MM.1S (cell line): ENCODE data around the gene ELP4.

ENCODE experiments used
- DNase-seq: peaks from one replicate; pipeline ENCODE4 v3.0.0-alpha.2; 2015
- H2AFZ ChIP-seq: fragments of 300-600 bp; sonication (generic); 2 replicates; pipeline ENCODE4 v1.6.0; 2016; ENCODE audit warnings: antibody characterized with exemption, low read length
- H3F3A ChIP-seq: fragments of 300-600 bp; sonication (generic); 2 replicates; pipeline ENCODE4 v1.6.1; 2016; ENCODE audit warnings: mild to moderate bottlenecking, antibody characterized with exemption, low read length, moderate library complexity, mixed read lengths; ENCODE audit not compliant: insufficient read depth
- H3K27ac ChIP-seq: fragments of 300-600 bp; sonication (generic); 2 replicates; pipeline ENCODE4 v1.5.1; 2016; ENCODE audit warnings: mild to moderate bottlenecking, low read length
- H3K27me3 ChIP-seq: fragments of 300-600 bp; sonication (generic); replicated peaks from 2 replicates; pipeline ENCODE4 v1.6.0; 2016; ENCODE audit warnings: low read length; ENCODE audit not compliant: insufficient read depth
- H3K36me3 ChIP-seq: fragments of 300-600 bp; sonication (generic); replicated peaks from 2 replicates; pipeline ENCODE4 v1.6.1; 2016; ENCODE audit warnings: mild to moderate bottlenecking, low read length, mixed read lengths; ENCODE audit not compliant: insufficient read depth
- H3K4me1 ChIP-seq: fragments of 300-600 bp; sonication (generic); 2 replicates; pipeline ENCODE4 v1.6.1; 2016; ENCODE audit warnings: low read length, mixed read lengths
- H3K4me2 ChIP-seq: fragments of 300-600 bp; sonication (generic); 2 replicates; pipeline ENCODE4 v1.6.0; 2016; ENCODE audit warnings: low read depth, low read length
- H3K4me3 ChIP-seq: fragments of 300-600 bp; sonication (generic); 2 replicates; pipeline ENCODE4 v1.5.1; 2016; ENCODE audit warnings: low read length, mixed read lengths
- H3K79me2 ChIP-seq: fragments of 300-600 bp; sonication (generic); 2 replicates; pipeline ENCODE4 v1.6.1; 2016; ENCODE audit warnings: mixed run types, low read length, mixed read lengths
- H3K9ac ChIP-seq: fragments of 300-600 bp; sonication (generic); 2 replicates; pipeline ENCODE4 v1.6.1; 2016; ENCODE audit warnings: low read length, mixed read lengths
- H3K9me2 ChIP-seq: fragments of 300-600 bp; sonication (generic); replicated peaks from 2 replicates; pipeline ENCODE4 v1.6.1; 2016; ENCODE audit warnings: mild to moderate bottlenecking, low read length, mixed read lengths; ENCODE audit not compliant: insufficient read depth
- H3K9me3 ChIP-seq: fragments of 300-600 bp; sonication (generic); replicated peaks from 2 replicates; pipeline ENCODE4 v1.6.1; 2016; ENCODE audit warnings: mild to moderate bottlenecking, low read length, mixed read lengths; ENCODE audit not compliant: insufficient read depth
- H4K20me1 ChIP-seq: fragments of 300-600 bp; sonication (generic); 2 replicates; pipeline ENCODE4 v1.6.1; 2016; ENCODE audit warnings: mild to moderate bottlenecking, low read length, moderate library complexity, mixed read lengths; ENCODE audit not compliant: insufficient read depth
- EZH2 ChIP-seq: fragments of 300-600 bp; sonication (generic); optimal IDR thresholded peaks from 2 replicates; pipeline ENCODE3; 2017; ENCODE audit warnings: low read depth, mild to moderate bottlenecking, antibody characterized with exemption, low read length, mixed read lengths
- EZH2phosphoT487 ChIP-seq: fragments of 300-600 bp; sonication (generic); IDR thresholded peaks from 2 replicates; pipeline ENCODE4 v1.6.1; 2018; ENCODE audit warnings: antibody characterized with exemption, low read length
- TF ChIP-seq, protein P1 (sequence below): fragments of 300-600 bp; sonication (generic); IDR thresholded peaks from 2 replicates; pipeline ENCODE4 v1.5.1; 2016; ENCODE audit warnings: antibody characterized with exemption, low read length, mixed read lengths

The ELP4 gene

DNA sequence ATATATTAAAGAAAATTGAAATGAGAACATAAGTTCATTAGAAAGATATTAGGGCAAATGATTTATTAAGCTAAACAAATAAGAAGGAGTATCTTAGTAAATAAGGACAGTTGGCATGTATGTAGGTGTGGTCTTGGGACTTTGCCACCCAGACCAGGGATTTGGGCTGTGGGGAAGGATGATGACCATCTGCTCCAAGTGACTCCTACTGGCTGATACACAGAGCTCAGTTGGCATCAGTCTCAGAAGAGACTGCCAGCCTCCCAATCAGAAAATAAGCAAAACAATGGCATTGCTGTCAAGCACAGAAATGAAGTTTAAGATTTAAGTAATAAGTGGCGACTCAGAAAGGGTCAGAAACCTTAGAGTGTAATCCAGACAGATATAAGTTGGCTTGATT is 252.1 kb downstream of the ELP4 start:
- Histone ChIP-seq H2AFZ (no peak overlapping the region), H3K4me1 (no peaks in the 10 kb centered on the region), H3K4me3 (no peak overlapping the region), H3K9me2 (no peaks in the 10 kb centered on the region), H3K27ac (no peak overlapping the region), H4K20me1 (no peaks in the 10 kb centered on the region), H3K36me3 (no peaks in the 10 kb centered on the region), H3K4me2 (no peak overlapping the region), H3K9me3 (no peaks in the 10 kb centered on the region), H3F3A (no peaks in the 10 kb centered on the region), H3K27me3 (no peaks in the 10 kb centered on the region), H3K9ac (no peak overlapping the region), H3K79me2 (no peaks in the 10 kb centered on the region)
- no peak for DNase-seq
- TF ChIP-seq, protein P1, sequence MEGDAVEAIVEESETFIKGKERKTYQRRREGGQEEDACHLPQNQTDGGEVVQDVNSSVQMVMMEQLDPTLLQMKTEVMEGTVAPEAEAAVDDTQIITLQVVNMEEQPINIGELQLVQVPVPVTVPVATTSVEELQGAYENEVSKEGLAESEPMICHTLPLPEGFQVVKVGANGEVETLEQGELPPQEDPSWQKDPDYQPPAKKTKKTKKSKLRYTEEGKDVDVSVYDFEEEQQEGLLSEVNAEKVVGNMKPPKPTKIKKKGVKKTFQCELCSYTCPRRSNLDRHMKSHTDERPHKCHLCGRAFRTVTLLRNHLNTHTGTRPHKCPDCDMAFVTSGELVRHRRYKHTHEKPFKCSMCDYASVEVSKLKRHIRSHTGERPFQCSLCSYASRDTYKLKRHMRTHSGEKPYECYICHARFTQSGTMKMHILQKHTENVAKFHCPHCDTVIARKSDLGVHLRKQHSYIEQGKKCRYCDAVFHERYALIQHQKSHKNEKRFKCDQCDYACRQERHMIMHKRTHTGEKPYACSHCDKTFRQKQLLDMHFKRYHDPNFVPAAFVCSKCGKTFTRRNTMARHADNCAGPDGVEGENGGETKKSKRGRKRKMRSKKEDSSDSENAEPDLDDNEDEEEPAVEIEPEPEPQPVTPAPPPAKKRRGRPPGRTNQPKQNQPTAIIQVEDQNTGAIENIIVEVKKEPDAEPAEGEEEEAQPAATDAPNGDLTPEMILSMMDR = no peak
- TF ChIP-seq EZH2phosphoT487 = no peak
- no peak for TF ChIP-seq EZH2

DNA sequence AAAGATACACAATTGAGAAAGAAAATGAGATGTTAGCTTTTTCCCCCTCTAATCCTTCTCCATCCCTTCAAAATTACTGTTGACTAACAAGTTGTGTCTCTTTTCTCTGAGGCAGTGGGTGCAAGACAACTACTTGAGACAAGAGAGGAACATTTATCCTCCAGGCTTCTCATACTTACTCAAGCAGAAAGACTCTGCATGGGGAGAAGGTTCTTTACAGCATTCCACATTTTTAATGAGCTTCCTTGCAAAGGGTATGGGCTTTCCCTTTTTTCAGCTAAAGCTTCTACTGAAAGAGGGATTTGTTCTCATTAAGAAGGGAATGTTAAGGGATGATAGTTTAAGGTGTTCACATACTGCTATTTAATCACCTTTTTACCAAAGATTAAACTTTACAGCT is 253.7 kb downstream of the ELP4 start:
- Histone ChIP-seq H3K4me3 (no peak overlapping the region), H3F3A (no peaks in the 10 kb centered on the region), H2AFZ (no peak overlapping the region), H4K20me1 (no peaks in the 10 kb centered on the region), H3K27ac (no peak overlapping the region), H3K27me3 (no peaks in the 10 kb centered on the region), H3K4me1 (no peaks in the 10 kb centered on the region), H3K9me3 (no peaks in the 10 kb centered on the region), H3K4me2 (no peak overlapping the region), H3K79me2 (no peaks in the 10 kb centered on the region), H3K9ac (no peak overlapping the region), H3K36me3 (no peaks in the 10 kb centered on the region), H3K9me2 (no peaks in the 10 kb centered on the region)
- TF ChIP-seq, protein P1 = no peak
- TF ChIP-seq EZH2phosphoT487 = no peak
- no peak for TF ChIP-seq EZH2
- DNase-seq = no peak

DNA sequence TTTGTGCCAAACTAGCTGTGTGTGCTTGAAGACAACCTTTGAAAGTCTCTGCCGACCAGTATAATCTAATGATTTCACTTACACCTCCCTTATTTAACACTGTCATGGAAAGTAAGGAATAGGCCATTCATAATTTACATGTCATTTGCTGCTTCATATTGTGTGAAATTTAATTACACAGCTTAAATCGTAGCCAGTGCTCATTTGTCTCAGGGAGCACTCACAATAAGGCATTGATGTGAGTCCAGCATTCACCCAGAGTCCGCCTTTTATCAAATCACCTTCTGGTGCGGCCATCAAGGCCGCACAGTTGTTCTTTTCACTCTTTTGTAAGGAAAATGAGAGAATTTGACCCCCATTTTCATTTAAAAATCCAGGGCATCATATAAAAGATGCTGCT is 254.7 kb downstream of the ELP4 start:
- H3K36me3 ChIP-seq = no peaks in the 10 kb centered on the region
- no peak for DNase-seq
- H3K9ac ChIP-seq = no peak overlapping the region
- H3K79me2 ChIP-seq = no peaks in the 10 kb centered on the region
- no peaks in the 10 kb centered on the region for H4K20me1 ChIP-seq
- no peak overlapping the region for H3K27ac ChIP-seq
- no peak overlapping the region for H3K4me2 ChIP-seq
- H3K9me2 ChIP-seq = no peaks in the 10 kb centered on the region
- H3K4me3 ChIP-seq = no peak overlapping the region
- H3K9me3 ChIP-seq = no peaks in the 10 kb centered on the region
- TF ChIP-seq, protein P1 = no peak
- TF ChIP-seq EZH2phosphoT487 (no peak), EZH2 (no peak)
- H2AFZ ChIP-seq = no peak overlapping the region
- H3K4me1 ChIP-seq = no peaks in the 10 kb centered on the region
- no peaks in the 10 kb centered on the region for H3F3A ChIP-seq
- H3K27me3 ChIP-seq = no peaks in the 10 kb centered on the region
